Activated B cell treated with CpG ODN at 0.5 μM for 24 hours (primary cell): Measurements from ENCODE around the gene CRABP1. TPM values are rescaled to one million over a fixed set of nuclear protein-coding genes. Genes with fewer than 3 reads are reported as not detected.
"Not testable (repeated sequence)": the region's sequence is repeated elsewhere in the genome, so short reads cannot be mapped to it uniquely, and the experiment has no call there.

Experiments used
- ATAC-seq: fragments of 200-7000 bp; cut with Tn5 transposase; one replicate; pipeline ENCODE4 v1.10.0; 2021; ENCODE audit warnings: low read depth, mild to moderate bottlenecking, moderate library complexity
- CTCF ChIA-PET: fragments of 350-600 bp; sonication (Branson Sonifier 250); formaldehyde crosslinking; loops from one replicate; lab custom pipeline; 2021; ENCODE audit warnings: antibody characterized with exemption; lab: Charles Lee
- POLR2A ChIA-PET: fragments of 350-600 bp; sonication (Branson Sonifier 250); formaldehyde crosslinking; loops from one replicate; lab custom pipeline; 2021; ENCODE audit warnings: antibody characterized with exemption; lab: Charles Lee
- DNase-seq: peaks from one replicate; pipeline ENCODE4 v3.0.0; 2022
- H3K27ac Mint-ChIP-seq: one replicate; pipeline ENCODE4 v1.8.0; 2020; ENCODE audit warnings: mixed read lengths
- H3K27me3 Mint-ChIP-seq: one replicate; pipeline ENCODE4 v1.8.0; 2021; ENCODE audit warnings: mixed read lengths
- H3K36me3 Mint-ChIP-seq: one replicate; pipeline ENCODE4 v1.8.0; 2021; ENCODE audit warnings: low read depth, mixed read lengths
- H3K4me1 Mint-ChIP-seq: one replicate; pipeline ENCODE4 v1.8.0; 2021; ENCODE audit warnings: mixed read lengths
- H3K4me3 Mint-ChIP-seq: one replicate; pipeline ENCODE4 v1.8.0; 2020; ENCODE audit warnings: mild to moderate bottlenecking, mixed read lengths
- H3K9me3 Mint-ChIP-seq: one replicate; pipeline ENCODE4 v1.8.0; 2020; ENCODE audit warnings: mixed read lengths
- intact Hi-C: fragments of 100-400 bp; cut with micrococcal nuclease; formaldehyde crosslinking; loops from one replicate; pipeline ENCODE4 v1.15.1; 2024
- total RNA-seq: library from RNA; stranded (reverse); gene quantifications from 2 replicates; pipeline ENCODE4 v1.2.3, GENCODE V29; 2022
- TF ChIP-seq, protein P1 (sequence below): fragments of 200-600 bp; IDR thresholded peaks from one replicate; pipeline ENCODE4 v1.8.0; 2022; ENCODE audit warnings: antibody characterized with exemption, mild to moderate bottlenecking

Gene CRABP1
- total RNA-seq, 1 donor from 2014 or later = not detected

GRCh38 chr15:78374436-78375393, 34.6 kb downstream of the CRABP1 start:
- intact Hi-C loops = no loop called here
- no peaks in the 10 kb centered on the region for H3K4me1 Mint-ChIP-seq
- ATAC-seq (no peak), DNase-seq (no peak)
- CTCF ChIA-PET = no interaction called here
- peaks cover 15% of the 10 kb centered on the region for H3K27me3 Mint-ChIP-seq
- H3K4me3 Mint-ChIP-seq = no peak overlapping the region
- TF ChIP-seq, protein P1, sequence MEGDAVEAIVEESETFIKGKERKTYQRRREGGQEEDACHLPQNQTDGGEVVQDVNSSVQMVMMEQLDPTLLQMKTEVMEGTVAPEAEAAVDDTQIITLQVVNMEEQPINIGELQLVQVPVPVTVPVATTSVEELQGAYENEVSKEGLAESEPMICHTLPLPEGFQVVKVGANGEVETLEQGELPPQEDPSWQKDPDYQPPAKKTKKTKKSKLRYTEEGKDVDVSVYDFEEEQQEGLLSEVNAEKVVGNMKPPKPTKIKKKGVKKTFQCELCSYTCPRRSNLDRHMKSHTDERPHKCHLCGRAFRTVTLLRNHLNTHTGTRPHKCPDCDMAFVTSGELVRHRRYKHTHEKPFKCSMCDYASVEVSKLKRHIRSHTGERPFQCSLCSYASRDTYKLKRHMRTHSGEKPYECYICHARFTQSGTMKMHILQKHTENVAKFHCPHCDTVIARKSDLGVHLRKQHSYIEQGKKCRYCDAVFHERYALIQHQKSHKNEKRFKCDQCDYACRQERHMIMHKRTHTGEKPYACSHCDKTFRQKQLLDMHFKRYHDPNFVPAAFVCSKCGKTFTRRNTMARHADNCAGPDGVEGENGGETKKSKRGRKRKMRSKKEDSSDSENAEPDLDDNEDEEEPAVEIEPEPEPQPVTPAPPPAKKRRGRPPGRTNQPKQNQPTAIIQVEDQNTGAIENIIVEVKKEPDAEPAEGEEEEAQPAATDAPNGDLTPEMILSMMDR = no peak
- POLR2A ChIA-PET = no interaction called here
- no peak overlapping the region for H3K27ac Mint-ChIP-seq
- no peaks in the 10 kb centered on the region for H3K9me3 Mint-ChIP-seq
- no peaks in the 10 kb centered on the region for H3K36me3 Mint-ChIP-seq

- H3K36me3 Mint-ChIP-seq, H3K9me3 Mint-ChIP-seq, CTCF ChIA-PET, ATAC-seq, H3K4me1 Mint-ChIP-seq, intact Hi-C loops, DNase-seq, H3K27ac Mint-ChIP-seq, POLR2A ChIA-PET, H3K4me3 Mint-ChIP-seq: not testable (repeated sequence)
- peaks cover 32% of the 10 kb centered on the region for H3K27me3 Mint-ChIP-seq
Measured at GRCh38 chr15:78380143-78380542, 40.0 kb downstream of the CRABP1 start.

DNA sequence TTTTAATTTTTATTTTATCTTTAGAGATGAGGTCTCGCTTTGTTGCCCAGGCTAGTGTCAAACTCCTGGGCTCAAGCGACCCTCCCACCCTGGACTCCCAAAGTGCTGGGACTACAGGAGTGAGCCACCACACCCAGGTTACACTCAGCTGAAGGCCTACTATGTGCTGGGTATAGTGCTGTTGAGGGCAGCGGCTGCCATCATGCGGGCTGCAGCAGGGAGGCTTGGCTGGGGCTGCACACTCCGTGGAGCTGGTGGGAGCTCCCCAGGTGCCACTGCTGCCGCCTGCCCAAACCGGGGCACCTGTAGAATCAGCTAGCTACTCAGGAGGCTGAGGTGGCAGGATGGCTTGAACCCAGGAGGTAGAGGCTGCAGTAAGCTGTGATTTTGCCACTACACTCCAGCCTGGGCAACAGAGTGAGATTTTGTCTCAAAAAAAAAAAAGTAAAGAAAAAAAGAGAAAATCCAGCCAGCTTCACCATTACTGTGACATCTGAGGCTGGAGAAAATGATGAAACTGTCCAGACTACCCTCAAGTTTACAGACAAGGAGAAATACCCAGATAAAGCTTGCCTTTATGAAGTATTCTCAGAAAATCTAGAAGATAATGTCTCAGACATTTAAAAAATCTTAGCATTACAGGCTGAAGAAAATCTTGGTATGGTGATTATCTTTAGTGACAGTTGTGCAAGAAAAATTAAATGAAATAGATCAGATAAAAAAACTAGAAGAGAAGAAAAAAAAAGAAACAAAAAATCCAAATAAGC, 42.1 kb downstream of the CRABP1 start:
- DNase-seq = no peak
- CTCF ChIA-PET = no interaction called here
- intact Hi-C loops = no loop called here
- H3K27ac Mint-ChIP-seq = no peak overlapping the region
- no peak for ATAC-seq
- no peak overlapping the region for H3K4me3 Mint-ChIP-seq
- no peaks in the 10 kb centered on the region for H3K4me1 Mint-ChIP-seq
- POLR2A ChIA-PET = no interaction called here
- TF ChIP-seq, protein P1 = no peak
- H3K27me3 Mint-ChIP-seq = peaks cover 44% of the 10 kb centered on the region
- no peaks in the 10 kb centered on the region for H3K9me3 Mint-ChIP-seq
- no peaks in the 10 kb centered on the region for H3K36me3 Mint-ChIP-seq

DNA sequence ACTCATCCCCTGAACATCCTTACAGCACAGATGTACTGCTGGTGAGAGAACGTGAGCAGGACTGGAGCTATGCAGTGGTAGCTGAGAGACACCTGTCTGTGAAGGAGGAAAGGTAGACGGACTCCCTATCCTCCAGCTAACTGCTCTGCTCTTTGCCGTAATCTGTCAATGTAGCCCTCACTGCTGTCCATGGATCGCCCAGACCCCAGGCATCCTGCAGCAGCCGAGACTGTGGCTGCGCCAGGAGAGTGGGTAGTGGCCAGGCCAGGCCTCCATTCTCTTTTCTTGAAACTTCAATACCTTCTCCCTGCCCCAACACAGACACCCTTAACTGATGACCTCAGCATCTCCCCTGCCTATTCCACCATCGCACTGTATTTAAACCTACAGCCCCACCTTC, 44.5 kb downstream of the CRABP1 start:
- H3K27me3 Mint-ChIP-seq = peaks cover 38% of the 10 kb centered on the region
- TF ChIP-seq, protein P1 = no peak
- no peaks in the 10 kb centered on the region for H3K36me3 Mint-ChIP-seq
- CTCF ChIA-PET = no interaction called here
- DNase-seq = no peak
- H3K4me1 Mint-ChIP-seq = no peaks in the 10 kb centered on the region
- POLR2A ChIA-PET = no interaction called here
- no peak overlapping the region for H3K27ac Mint-ChIP-seq
- no peak overlapping the region for H3K4me3 Mint-ChIP-seq
- no peaks in the 10 kb centered on the region for H3K9me3 Mint-ChIP-seq
- intact Hi-C loops = no loop called here
- ATAC-seq = no peak

- no peak overlapping the region for H3K27ac Mint-ChIP-seq
- no peaks in the 10 kb centered on the region for H3K36me3 Mint-ChIP-seq
- CTCF ChIA-PET = no interaction called here
- H3K4me1 Mint-ChIP-seq = no peaks in the 10 kb centered on the region
- H3K27me3 Mint-ChIP-seq = peaks cover 35% of the 10 kb centered on the region
- H3K9me3 Mint-ChIP-seq = no peaks in the 10 kb centered on the region
- H3K4me3 Mint-ChIP-seq = no peak overlapping the region
- ATAC-seq (no peak), DNase-seq (no peak)
- intact Hi-C loops = no loop called here
- POLR2A ChIA-PET = no interaction called here
- TF ChIP-seq, protein P1 = no peak
Measured at GRCh38 chr15:78387246-78388037, 47.3 kb downstream of the CRABP1 start.
